HG03520 (cell line): Measurements from ENCODE around the gene GJB1.
"Not testable (repeated sequence)": the region's sequence is repeated elsewhere in the genome, so short reads cannot be mapped to it uniquely, and the experiment has no call there.

Experiments used
- ATAC-seq: cut with Tn5 transposase; IDR thresholded peaks from one replicate; pipeline ENCODE4 v1.9.1; 2021; ENCODE audit warnings: mild to moderate bottlenecking, moderate library complexity; ENCODE audit not compliant: unreplicated experiment

GJB1 gene

GRCh38 chrX:71253253-71254091 is 30.4 kb downstream of the GJB1 start:
- ATAC-seq: no peak

- ATAC-seq: peak; percentile 63
These were observed 31.3 kb downstream of the GJB1 start, which contains the start of gene ZMYM3 for GRCh38 chrX:71254092-71254963. Gene ZMYM3, minus strand, starts transcription at chrX:71254140. Its CDS starts 885 bp downstream, at chrX:71253255.

GRCh38 chrX:71256051-71256450 is 33.0 kb downstream of the GJB1 start:
- ATAC-seq: no peak

- ATAC-seq: no peak
These were observed 33.8 kb downstream of the GJB1 start for GRCh38 chrX:71256856-71257255.

GRCh38 chrX:71268624-71269023 is 45.6 kb downstream of the GJB1 start:
- not testable (repeated sequence) for ATAC-seq

GRCh38 chrX:71269801-71270395 is 46.9 kb downstream of the GJB1 start:
- ATAC-seq: no peak

GRCh38 chrX:71272313-71272712 is 49.3 kb downstream of the GJB1 start:
- not testable (repeated sequence) for ATAC-seq
